NCI-H526 treated with DMSO at 0.1 percent for 48 hours (cell line): ENCODE results near the gene RIMS3.

Experiments
- DNase-seq: peaks from one replicate; lab custom pipeline; 2025; lab: John Stamatoyannopoulos, UW

RIMS3 gene

GRCh38 chr1:40691538-40692428 is 26.3 kb upstream of the RIMS3 start, which contains the start of gene NFYC:
NFYC (plus strand) TSS chr1:40691704; CDS start chr1:40738844, 47,140 bp downstream.
- DNase-seq = peak; percentile 99

- no peak for DNase-seq
Observed at GRCh38 chr1:40690771-40691537, 25.5 kb upstream of the RIMS3 start.

- DNase-seq = no peak
Observed at GRCh38 chr1:40689737-40690136, 24.3 kb upstream of the RIMS3 start.

GRCh38 chr1:40687661-40688060 is 22.2 kb upstream of the RIMS3 start:
- DNase-seq = no peak

- no peak for DNase-seq
Observed at GRCh38 chr1:40687059-40687458, 21.6 kb upstream of the RIMS3 start.

- DNase-seq = no peak
Observed at GRCh38 chr1:40684669-40685068, 19.2 kb upstream of the RIMS3 start.

GRCh38 chr1:40679165-40679953 is 13.9 kb upstream of the RIMS3 start:
- no peak for DNase-seq

GRCh38 chr1:40676501-40676900 is 11.0 kb upstream of the RIMS3 start:
- no peak for DNase-seq

GRCh38 chr1:40673452-40673851 is 8.0 kb upstream of the RIMS3 start:
- DNase-seq = no peak

- DNase-seq = peak; percentile 74
Observed at GRCh38 chr1:40668769-40669525, 3.5 kb upstream of the RIMS3 start.

- DNase-seq = no peak
Observed at GRCh38 chr1:40664791-40665190, 691 bp downstream of the RIMS3 start.

- DNase-seq = peak; percentile 17
Observed at GRCh38 chr1:40664167-40664537, 1.3 kb downstream of the RIMS3 start.

- DNase-seq = peak; percentile 52
Observed at GRCh38 chr1:40663324-40664166, 1.9 kb downstream of the RIMS3 start.

- peak; percentile 12 for DNase-seq
Observed at GRCh38 chr1:40662864-40663263, 2.6 kb downstream of the RIMS3 start.

GRCh38 chr1:40662151-40662550 is 3.3 kb downstream of the RIMS3 start:
- no peak for DNase-seq

- DNase-seq = no peak
Observed at GRCh38 chr1:40661678-40662077, 3.8 kb downstream of the RIMS3 start.

GRCh38 chr1:40659649-40659947 is 5.9 kb downstream of the RIMS3 start:
- no peak for DNase-seq

- no peak for DNase-seq
Observed at GRCh38 chr1:40658751-40659648, 6.5 kb downstream of the RIMS3 start.

GRCh38 chr1:40657046-40657445 is 8.4 kb downstream of the RIMS3 start:
- no peak for DNase-seq
